Hepatocyte (in vitro differentiated cells): ENCODE results near the gene RCN1.

Source experiments
- CTCF ChIP-seq: fragments of 200-600 bp; sonication (generic); IDR thresholded peaks from 2 replicates; pipeline ENCODE4 v1.5.1; 2016; ENCODE audit warnings: antibody characterized with exemption, mild to moderate bottlenecking; ENCODE audit not compliant: poor library complexity
- EZH2 ChIP-seq: fragments of 200-600 bp; sonication (generic); IDR thresholded peaks from 2 replicates; pipeline ENCODE4 v1.6.1; 2016; ENCODE audit warnings: antibody characterized with exemption, mild to moderate bottlenecking, borderline replicate concordance

DNA sequence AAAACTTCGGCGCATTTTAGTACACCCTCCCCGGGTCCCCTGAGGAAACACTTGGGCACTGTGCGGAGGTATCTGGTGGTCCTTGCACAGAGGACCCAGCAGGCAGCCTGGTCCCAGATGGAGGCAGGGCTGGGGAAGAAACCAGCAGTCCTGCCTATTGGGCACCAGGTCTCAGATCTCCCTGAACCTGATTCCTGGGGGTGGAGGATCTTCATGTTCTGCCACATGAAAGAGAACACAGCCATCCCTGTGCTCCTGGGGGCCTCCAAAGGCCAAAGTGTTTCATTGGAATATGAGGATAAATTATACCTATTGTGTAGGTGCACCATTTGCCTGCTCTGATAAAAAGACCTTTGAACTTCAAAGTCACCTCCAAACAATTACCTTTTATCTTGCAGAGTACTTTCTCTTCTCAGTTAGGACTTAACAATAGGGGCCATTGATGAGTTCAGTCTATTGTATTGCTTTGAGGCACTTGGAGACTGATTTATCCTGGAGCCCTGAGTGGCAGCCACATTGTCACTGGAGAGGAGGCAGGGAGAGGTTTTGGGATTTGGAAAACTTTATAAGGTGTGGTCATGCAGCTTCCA, 1.8 kb downstream of the RCN1 start:
- TF ChIP-seq CTCF (no peak), EZH2 (no peak)
